ENCODE data around the gene RTN4R.

Gene RTN4R

DNA sequence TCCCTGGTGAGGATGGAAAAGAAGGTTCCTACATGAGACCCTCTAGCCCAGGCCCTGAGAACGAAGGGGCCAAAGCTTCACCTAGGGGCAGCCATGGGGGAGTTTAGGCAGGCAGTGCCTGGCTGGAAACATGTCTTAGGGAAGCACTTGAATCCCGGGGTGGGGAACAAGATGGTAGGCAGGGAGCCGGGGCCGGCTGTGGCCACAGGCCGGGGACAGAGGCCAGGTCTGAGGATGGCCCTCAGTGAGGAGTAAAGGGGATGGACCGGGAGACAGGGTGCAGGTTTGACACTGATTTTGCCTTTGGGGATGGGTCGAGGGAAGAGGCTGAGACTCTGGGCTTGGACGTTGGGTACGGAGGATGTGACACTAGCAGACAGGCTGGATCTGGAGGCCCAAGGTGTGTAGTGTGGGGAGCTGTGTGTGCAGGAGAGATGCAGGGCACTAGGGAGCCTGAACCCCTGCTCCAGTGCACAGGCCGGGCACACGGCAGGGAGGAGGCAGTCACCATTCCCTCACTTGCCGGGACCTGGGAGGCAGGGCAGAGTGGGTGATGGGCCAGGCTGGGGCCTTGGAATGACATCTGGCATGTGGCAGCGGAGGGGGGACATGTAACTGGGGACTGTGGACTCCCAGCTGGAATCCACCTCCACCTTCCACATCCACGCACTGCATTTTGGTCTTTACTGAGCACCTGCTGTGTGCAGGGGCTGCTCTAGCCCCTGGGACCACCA, 6.1 kb downstream of the RTN4R start:
- Histone ChIP-seq H3K36me3 (no peaks in the 10 kb centered on the region), H3K4me1 (ENCODE audit: control insufficient read depth in 1 of 2, insufficient read depth in 1 of 2, low read depth in 1 of 2, low read length in 1 of 2) (peaks cover under 1 to 2% of the 10 kb centered on the region in 2 experiments), H3K27ac (no peak overlapping the region), H3K9me3 (no peaks in the 10 kb centered on the region), H3K4me3 (ENCODE audit: low read depth in 1 of 2, low read length in 1 of 2) (no peak overlapping the region), H3K27me3 (peaks cover 5% of the 10 kb centered on the region)
- TF ChIP-seq, protein P1, sequence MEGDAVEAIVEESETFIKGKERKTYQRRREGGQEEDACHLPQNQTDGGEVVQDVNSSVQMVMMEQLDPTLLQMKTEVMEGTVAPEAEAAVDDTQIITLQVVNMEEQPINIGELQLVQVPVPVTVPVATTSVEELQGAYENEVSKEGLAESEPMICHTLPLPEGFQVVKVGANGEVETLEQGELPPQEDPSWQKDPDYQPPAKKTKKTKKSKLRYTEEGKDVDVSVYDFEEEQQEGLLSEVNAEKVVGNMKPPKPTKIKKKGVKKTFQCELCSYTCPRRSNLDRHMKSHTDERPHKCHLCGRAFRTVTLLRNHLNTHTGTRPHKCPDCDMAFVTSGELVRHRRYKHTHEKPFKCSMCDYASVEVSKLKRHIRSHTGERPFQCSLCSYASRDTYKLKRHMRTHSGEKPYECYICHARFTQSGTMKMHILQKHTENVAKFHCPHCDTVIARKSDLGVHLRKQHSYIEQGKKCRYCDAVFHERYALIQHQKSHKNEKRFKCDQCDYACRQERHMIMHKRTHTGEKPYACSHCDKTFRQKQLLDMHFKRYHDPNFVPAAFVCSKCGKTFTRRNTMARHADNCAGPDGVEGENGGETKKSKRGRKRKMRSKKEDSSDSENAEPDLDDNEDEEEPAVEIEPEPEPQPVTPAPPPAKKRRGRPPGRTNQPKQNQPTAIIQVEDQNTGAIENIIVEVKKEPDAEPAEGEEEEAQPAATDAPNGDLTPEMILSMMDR (IDR thresholded peaks at IDR 0.05) = no peak

DNA sequence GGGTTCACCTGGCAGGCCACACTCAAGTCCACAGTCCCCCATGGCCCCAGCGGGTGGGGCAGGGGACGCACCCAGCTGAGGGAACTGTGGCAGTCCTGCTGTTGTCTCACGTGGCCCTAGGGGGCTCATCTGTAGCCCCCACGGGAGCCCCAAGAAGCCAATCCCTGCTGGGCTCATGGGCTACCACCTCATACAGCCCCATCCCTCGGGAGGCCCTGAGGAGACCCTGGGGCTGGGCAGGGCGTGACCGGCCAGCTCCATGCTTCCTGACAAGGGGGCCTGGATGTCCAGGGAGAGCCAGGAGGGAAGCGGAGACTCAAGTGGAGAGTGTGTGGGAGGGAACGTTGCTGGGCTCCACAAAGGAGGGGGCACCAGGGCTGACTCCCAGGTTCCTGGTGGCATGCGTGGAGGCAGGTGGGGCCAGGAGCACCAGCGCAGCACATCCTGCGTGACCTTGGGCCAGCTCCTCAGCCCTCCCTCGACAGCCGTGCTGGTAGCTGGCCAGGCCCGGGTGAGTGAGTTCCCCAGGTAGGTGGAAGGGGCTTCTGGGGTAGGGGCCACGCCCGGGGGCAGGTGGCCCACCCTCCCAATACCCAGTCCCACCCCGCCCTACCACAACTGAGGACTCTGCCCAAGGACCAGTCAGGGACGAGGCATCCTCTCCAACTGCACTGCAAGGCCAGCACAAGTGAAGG, 7.9 kb downstream of the RTN4R start:
- Histone ChIP-seq H3K27ac (no peak overlapping the region), H3K9me3 (no peaks in the 10 kb centered on the region), H3K36me3 (no peaks in the 10 kb centered on the region), H3K4me3 (ENCODE audit: low read depth in 1 of 2, low read length in 1 of 2) (no peak overlapping the region), H3K4me1 (ENCODE audit: control insufficient read depth in 1 of 2, insufficient read depth in 1 of 2, low read depth in 1 of 2, low read length in 1 of 2) (peaks cover 3 to 4% of the 10 kb centered on the region in 2 experiments), H3K27me3 (no peaks in the 10 kb centered on the region)
- TF ChIP-seq, protein P1 (IDR thresholded peaks at IDR 0.05) = no peak

DNA sequence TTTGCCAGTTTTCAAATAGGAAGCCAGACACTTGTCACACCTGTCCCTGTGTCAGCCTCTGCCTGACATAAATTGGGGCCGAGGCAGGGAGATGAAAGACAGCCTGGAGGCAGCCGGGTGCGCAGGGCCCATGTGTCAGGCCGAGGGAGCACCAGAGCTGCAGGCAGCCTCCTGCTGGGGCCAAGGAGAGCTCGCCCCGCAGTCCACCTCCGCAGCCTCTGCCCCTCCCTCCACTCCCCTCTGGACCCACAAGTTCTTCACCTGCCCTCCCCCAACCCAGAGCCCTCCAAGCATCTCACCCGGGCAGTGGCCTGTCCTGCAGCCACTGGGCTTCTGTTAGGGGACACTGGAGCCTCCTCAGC, 8.8 kb downstream of the RTN4R start:
- H3K4me1 ChIP-seq (ENCODE audit: control insufficient read depth in 1 of 2, insufficient read depth in 1 of 2, low read depth in 1 of 2, low read length in 1 of 2) = peaks cover 12 to 13% of the 10 kb centered on the region in 2 experiments
- no peaks in the 10 kb centered on the region for H3K9me3 ChIP-seq
- H3K36me3 ChIP-seq = no peaks in the 10 kb centered on the region
- H3K27ac ChIP-seq = no peak overlapping the region
- TF ChIP-seq, protein P1 (IDR thresholded peaks at IDR 0.05) = no peak
- H3K4me3 ChIP-seq (ENCODE audit: low read depth in 1 of 2, low read length in 1 of 2) = no peak overlapping the region
- no peaks in the 10 kb centered on the region for H3K27me3 ChIP-seq

DNA sequence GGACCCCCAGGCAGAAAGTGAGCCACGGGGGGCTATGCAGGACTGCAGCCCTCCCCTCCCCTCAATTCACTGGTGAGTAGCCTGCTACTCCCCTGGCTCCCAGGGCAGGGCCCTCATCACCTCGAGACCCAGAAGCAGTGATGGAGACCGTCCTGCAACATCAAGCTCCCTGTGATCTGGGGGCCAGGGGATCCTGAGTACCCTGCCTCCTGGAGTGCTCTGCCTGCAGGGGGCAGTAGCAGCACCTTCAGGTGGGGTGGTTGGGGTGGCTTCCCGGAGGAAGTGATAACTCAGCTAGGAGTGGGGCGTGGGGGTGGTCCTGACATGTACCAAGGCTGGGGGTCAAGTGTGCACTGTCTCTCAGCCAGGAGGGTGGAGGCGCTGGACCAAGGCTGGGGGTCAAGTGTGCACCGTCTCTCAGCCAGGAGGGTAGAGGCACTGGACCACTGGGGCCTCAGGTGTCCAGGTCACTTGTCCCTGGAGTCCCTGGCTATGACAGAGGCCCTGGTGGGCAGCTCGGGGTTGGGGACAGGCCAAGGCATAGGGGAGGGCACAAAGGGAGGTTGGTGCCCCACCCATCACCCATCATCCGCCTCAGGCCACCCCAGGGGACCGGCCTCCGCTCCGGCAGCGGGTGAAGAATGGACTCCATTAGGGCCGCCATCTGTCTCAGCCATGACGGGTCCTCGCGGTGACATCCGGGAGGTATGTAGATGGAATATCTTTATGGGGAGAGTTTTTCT, 9.4 kb downstream of the RTN4R start:
- no peaks in the 10 kb centered on the region for H3K27me3 ChIP-seq
- H3K4me3 ChIP-seq (ENCODE audit: low read depth in 1 of 2, low read length in 1 of 2) = no peak overlapping the region
- TF ChIP-seq, protein P1 (IDR thresholded peaks at IDR 0.05) = no peak
- H3K27ac ChIP-seq = no peak overlapping the region
- peaks cover 17 to 19% of the 10 kb centered on the region in 2 experiments for H3K4me1 ChIP-seq (ENCODE audit: control insufficient read depth in 1 of 2, insufficient read depth in 1 of 2, low read depth in 1 of 2, low read length in 1 of 2)
- H3K36me3 ChIP-seq = no peaks in the 10 kb centered on the region
- no peaks in the 10 kb centered on the region for H3K9me3 ChIP-seq

DNA sequence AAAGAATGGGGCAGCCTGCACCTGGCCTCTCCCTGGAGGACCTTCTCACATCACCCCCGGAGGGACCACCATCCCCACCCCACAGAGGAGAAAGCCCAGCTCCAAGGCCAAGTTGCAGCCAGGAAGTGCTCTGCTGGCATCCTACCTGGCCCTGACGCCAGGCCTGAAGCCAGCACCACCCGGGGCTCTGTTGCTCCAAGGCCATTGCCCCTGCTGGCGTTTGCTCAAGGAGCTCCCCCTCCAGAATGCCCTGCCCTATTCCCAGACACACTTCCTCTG, 10.2 kb downstream of the RTN4R start:
- Histone ChIP-seq H3K9me3 (no peaks in the 10 kb centered on the region), H3K27ac (no peak overlapping the region), H3K36me3 (no peaks in the 10 kb centered on the region), H3K27me3 (no peaks in the 10 kb centered on the region), H3K4me1 (ENCODE audit: control insufficient read depth in 1 of 2, insufficient read depth in 1 of 2, low read depth in 1 of 2, low read length in 1 of 2) (peaks cover 24 to 25% of the 10 kb centered on the region in 2 experiments), H3K4me3 (ENCODE audit: low read depth in 1 of 2, low read length in 1 of 2) (no peak overlapping the region)
- TF ChIP-seq, protein P1 (IDR thresholded peaks at IDR 0.05) = no peak

Data from neutrophil (primary cell).